ENCODE measurements around the gene DNAH8. TPM values are rescaled to one million over a fixed set of nuclear protein-coding genes. Genes with fewer than 3 reads are reported as not detected.

The DNAH8 gene
- total and polyA plus RNA-seq, 11 donors, result 0.02 to 0.50 (median 0.02) TPM; not detected in 8

GRCh38 chr6:38724343-38724742 is 9.2 kb downstream of the DNAH8 start:
- Histone ChIP-seq H3K9me3 (peaks cover 0 to 5% (median 0%) of the 10 kb centered on the region in 12 donors), H3K4me3 (no peak overlapping the region), H3K27me3 (peaks cover 0 to 16% (median 0%) of the 10 kb centered on the region in 9 donors), H3K27ac (no peak overlapping the region), H3K4me1 (no peaks in the 10 kb centered on the region), H3K36me3 (no peaks in the 10 kb centered on the region)
- TF ChIP-seq POLR2A (IDR thresholded peaks at IDR 0.05), result no peak
- TF ChIP-seq, protein P1, sequence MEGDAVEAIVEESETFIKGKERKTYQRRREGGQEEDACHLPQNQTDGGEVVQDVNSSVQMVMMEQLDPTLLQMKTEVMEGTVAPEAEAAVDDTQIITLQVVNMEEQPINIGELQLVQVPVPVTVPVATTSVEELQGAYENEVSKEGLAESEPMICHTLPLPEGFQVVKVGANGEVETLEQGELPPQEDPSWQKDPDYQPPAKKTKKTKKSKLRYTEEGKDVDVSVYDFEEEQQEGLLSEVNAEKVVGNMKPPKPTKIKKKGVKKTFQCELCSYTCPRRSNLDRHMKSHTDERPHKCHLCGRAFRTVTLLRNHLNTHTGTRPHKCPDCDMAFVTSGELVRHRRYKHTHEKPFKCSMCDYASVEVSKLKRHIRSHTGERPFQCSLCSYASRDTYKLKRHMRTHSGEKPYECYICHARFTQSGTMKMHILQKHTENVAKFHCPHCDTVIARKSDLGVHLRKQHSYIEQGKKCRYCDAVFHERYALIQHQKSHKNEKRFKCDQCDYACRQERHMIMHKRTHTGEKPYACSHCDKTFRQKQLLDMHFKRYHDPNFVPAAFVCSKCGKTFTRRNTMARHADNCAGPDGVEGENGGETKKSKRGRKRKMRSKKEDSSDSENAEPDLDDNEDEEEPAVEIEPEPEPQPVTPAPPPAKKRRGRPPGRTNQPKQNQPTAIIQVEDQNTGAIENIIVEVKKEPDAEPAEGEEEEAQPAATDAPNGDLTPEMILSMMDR (IDR thresholded peaks at IDR 0.05), result no peak
- no peak for DNase-seq
- intact Hi-C loops (cut with DNase I), result no loop called here
- 72 to 81% (median 74%) methylated on average over 5 of the region's 5 CpGs for WGBS, 4 donors
- ATAC-seq, result no peak

DNA sequence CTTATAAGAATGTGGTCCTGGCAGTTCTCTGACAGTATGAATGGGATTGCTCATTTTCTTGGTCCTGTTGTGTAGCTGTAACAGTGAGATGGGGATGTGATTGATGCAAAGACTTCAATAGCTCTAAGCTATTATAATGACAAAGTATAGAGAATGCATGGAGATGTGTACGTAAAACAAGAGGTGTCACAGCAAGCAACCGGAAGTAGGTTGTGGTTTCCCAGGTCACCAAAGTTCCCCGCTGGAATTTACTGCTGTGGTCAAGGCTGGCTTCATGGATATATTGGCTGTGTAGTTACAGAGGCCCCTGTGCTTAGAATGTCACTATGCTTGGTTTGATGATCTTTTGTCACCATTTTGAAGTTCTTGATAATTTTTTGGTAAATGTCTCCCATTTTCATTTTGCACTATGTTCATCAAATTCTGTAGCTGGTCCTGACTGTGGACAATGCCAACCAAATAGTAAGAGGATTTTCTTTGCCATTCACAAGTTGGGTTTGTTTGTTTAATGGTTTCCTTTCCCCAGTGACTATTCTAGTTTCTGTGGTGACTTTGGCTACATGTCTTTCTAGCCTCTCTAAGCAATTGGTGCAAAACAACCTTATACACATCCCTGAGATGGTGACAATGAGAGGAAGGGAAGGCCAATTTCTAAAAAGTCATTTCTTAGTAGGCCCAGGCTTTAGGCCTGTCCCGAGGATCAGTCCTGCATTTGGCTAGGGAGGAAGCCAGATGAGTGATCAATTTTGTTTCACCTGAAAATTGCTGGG is 10.5 kb downstream of the DNAH8 start:
- WGBS, 4 donors, result 76 to 85% (median 80%) methylated on average over 4 of the region's 4 CpGs
- intact Hi-C loops (cut with DNase I), result no loop called here
- Histone ChIP-seq H3K4me3 (no peak overlapping the region), H3K4me1 (no peaks in the 10 kb centered on the region), H3K36me3 (no peaks in the 10 kb centered on the region), H3K27me3 (peaks cover 0 to 5% (median 0%) of the 10 kb centered on the region in 9 donors), H3K27ac (no peak overlapping the region), H3K9me3 (no peaks in the 10 kb centered on the region)
- ATAC-seq, result no peak
- TF ChIP-seq, protein P1 (IDR thresholded peaks at IDR 0.05), result no peak
- TF ChIP-seq POLR2A (IDR thresholded peaks at IDR 0.05), result no peak
- DNase-seq, result no peak

GRCh38 chr6:38728203-38728602 is 13.1 kb downstream of the DNAH8 start:
- Histone ChIP-seq H3K27ac (no peak overlapping the region), H3K36me3 (no peaks in the 10 kb centered on the region), H3K9me3 (no peaks in the 10 kb centered on the region), H3K4me3 (no peak overlapping the region), H3K27me3 (peaks cover 0 to 4% (median 0%) of the 10 kb centered on the region in 9 donors), H3K4me1 (no peaks in the 10 kb centered on the region)
- WGBS, 4 donors, result 81 to 90% (median 89%) methylated on average over 1 of the region's 1 CpG
- intact Hi-C loops (cut with DNase I), result no loop called here
- TF ChIP-seq POLR2A (IDR thresholded peaks at IDR 0.05), result no peak
- TF ChIP-seq, protein P1 (IDR thresholded peaks at IDR 0.05), result no peak
- ATAC-seq (no peak), DNase-seq (no peak)

- DNase-seq (no peak), ATAC-seq (no peak)
- H3K4me1 ChIP-seq, result no peaks in the 10 kb centered on the region
- H3K27ac ChIP-seq, result no peak overlapping the region
- 52 to 71% (median 66%) methylated on average over 4 of the region's 4 CpGs for WGBS, 4 donors
- intact Hi-C loops (cut with DNase I), result no loop called here
- peaks cover 0 to 4% (median 0%) of the 10 kb centered on the region in 9 donors for H3K27me3 ChIP-seq
- no peak for TF ChIP-seq POLR2A (IDR thresholded peaks at IDR 0.05)
- TF ChIP-seq, protein P1 (IDR thresholded peaks at IDR 0.05), result no peak
- H3K9me3 ChIP-seq, result peaks cover 0 to 6% (median 0%) of the 10 kb centered on the region in 12 donors
- H3K4me3 ChIP-seq, result no peak overlapping the region
- no peaks in the 10 kb centered on the region for H3K36me3 ChIP-seq
Observed at GRCh38 chr6:38730140-38730862, 15.2 kb downstream of the DNAH8 start.
